Frontal cortex (tissue), 4 donors: Measurements from ENCODE around the gene MEGF11. TPM values are rescaled to one million over a fixed set of nuclear protein-coding genes. Genes with fewer than 3 reads are reported as not detected.

Source experiments
- DNase-seq, 2 donors: peaks; one replicate each; pipeline ENCODE4 v3.0.0; 2012; ENCODE audit warnings: low spot score in 2 of 2
- FAIRE-seq: peaks from 2 replicates; lab custom pipeline; 2012; peaks lifted over from hg19 to GRCh38; lab: Jason Lieb, UNC
- total RNA-seq: library from RNA; depleted of rRNA; stranded (reverse); fragments of >200 nt; gene quantifications from one replicate; pipeline ENCODE4 v1.2.3, GENCODE V29; 2014
- donor health status: control.
- donor health status: control.
- donor health status: control.

Gene MEGF11
- total RNA-seq, 1 donor from 2014 or later: 4.5 TPM

DNA sequence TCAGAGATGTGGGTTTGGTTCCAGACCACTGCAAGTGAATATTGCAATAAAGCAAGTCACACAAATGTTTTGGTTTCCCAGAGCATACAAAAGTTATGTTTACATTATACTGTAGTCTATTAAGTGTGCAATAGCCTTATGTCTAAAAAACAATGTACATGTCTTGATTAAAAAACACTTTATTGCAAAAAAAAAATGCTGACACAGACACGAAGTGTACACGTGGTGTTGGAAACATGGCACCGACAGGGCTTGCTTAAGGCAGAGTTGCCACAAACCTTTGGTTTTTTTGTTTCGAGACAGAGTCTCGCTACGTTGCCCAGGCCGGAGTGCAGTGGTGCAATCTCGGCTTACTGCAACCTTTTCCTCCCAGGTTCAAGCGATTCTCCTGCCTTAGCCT, 334.2 kb downstream of the MEGF11 start:
- DNase-seq: no peak
- FAIRE-seq: no peak

DNA sequence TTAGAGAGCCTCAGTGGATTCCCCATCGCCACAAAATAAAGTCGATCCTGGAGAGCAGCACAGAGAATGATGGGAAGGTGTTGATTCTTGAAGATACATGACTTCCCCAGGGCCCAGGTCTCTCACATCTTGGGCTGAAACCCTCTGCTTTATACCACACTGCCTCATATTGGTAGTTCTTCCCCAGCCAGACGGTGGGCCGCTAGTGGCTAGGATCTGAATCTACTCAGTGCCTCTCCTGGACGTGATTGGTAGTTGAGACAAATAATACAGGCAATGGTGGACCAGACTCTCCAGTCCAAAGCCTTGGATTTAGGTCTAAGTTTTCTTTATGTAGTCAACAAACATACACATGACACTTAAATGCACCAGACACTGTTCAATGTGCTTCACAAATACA, 334.6 kb downstream of the MEGF11 start:
- DNase-seq (no peak), FAIRE-seq (no peak)

DNA sequence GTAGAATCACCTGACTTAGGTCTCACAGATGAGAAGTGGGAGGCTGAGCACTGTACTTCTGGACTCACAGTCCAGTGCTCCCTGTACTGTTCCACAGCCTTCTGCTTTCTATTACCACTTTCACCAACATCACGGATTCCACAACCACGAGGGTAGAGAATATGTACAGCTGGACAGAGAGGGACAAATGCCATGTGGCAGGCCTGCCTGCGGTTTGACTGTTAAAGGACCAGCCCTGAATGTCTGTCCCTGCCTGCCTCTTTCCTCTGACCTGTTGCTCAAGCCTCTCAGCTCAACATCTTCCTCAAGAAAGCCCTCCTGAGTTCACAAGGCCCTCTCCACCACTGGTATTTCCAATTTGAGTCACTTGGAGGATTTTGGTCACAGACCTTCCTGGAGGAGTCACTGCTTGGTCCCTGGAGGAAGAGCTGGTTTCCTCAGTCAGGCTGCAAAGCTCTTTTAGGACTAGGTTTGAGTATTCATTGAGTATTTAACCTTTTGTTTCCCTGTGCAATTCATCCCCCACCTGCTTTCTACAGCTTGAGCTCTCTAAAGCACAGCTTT, 335.1 kb downstream of the MEGF11 start:
- no peak for FAIRE-seq
- DNase-seq: no peak

DNA sequence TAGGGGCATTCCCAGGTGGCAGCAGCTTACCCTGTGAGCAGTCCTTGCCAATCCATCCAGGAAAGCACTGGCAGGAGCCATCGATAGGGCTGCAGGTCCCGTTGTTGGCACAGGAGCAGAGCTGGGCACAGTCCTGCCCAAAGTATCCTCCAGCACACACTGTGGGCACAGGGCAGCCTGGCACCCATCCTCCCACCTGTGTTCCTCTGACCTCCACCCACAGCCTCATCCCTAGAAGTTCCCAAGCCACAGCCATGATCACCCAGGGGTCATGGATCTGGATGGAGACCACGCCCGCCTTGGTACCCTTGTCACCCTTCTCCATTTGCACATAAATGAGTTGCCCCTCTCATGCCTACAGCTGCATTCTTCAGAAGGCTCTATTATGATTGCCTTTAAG, 335.6 kb downstream of the MEGF11 start:
- no peak for FAIRE-seq
- no peak for DNase-seq

DNA sequence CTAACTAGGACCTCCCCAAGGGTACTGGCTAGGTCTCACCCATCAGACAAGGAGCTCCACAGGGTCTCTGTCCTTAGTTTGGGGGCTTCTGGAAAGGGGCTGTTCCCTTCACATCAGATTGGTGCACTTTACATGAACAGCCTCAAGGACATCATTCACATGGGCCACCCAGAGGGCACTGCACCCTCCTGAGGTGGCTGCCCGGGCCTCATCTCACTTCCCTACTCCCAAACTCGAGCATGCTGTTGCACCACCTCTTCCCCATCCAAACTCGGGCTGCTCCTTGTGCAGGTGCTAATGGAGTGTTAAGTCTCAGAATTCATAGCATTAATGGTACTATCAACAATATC, 336.2 kb downstream of the MEGF11 start:
- no peak for FAIRE-seq
- no peak for DNase-seq

DNA sequence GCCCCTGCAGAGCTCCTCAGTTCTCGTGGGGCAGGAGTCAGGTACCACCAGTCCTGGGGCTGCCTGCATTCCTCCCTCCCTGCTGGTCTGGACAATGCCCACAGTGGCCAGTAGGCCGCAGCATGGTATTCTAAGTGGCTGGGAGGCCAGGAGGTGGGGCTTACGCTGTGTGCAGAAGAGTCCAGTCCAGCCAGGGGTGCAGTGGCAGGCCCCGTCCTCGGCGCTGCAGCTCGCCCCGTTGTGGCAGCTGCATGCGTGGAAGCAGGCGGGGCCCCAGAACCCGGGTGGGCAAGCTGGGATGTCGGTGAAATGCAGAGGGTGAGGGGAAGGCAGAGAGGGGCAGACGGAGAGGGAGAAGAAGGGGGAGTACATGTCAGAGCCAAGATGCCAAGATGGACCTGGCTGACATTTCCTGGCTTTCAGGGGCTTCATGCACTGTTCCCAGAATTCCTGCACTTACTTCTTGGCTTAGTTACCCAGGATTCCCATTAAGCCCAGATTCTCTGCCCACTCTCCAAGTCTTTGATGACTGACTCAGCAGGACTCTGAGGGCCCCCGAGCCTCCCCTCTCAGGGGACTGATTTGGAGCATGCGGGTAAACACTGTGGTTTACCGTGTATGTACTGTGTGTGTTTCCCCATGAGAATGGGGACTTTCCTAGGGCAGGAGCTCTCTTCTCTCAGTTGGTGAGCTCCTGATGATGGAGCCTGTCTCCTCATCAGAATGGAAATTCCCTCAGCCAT, 336.7 kb downstream of the MEGF11 start:
- peak in 1 of 2 donors; percentile 74 for DNase-seq
- no peak for FAIRE-seq

DNA sequence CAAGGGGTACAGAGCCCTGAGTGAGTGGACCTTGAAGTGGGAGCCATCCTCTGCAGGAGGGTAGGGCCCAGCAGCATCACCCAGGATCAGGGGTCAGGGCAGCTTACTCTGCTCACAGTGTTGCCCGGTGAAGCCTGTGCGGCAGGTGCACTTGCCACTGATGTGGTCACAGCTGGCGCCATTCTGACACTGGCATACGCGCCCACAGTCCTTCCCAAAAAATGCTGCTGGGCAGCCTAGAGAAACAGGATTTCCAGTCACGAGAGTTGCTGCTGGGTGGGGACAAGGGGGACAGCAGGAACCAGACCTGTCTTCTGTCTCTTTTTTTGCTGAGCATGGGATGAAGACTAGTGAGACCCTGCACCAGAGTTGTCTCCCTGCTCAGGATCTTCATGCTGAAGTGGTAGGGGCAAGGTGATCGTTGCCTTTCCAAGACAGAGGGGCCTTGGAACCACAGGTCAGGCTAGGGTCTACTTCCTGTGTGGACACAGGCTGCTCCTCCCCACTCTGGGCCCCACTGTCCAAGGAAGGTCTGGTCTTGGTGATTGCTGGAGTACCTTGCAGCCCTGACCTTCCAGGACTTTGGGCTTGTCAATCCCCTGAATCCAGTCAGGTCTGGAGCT, 337.4 kb downstream of the MEGF11 start:
- FAIRE-seq (no peak), DNase-seq (no peak)

DNA sequence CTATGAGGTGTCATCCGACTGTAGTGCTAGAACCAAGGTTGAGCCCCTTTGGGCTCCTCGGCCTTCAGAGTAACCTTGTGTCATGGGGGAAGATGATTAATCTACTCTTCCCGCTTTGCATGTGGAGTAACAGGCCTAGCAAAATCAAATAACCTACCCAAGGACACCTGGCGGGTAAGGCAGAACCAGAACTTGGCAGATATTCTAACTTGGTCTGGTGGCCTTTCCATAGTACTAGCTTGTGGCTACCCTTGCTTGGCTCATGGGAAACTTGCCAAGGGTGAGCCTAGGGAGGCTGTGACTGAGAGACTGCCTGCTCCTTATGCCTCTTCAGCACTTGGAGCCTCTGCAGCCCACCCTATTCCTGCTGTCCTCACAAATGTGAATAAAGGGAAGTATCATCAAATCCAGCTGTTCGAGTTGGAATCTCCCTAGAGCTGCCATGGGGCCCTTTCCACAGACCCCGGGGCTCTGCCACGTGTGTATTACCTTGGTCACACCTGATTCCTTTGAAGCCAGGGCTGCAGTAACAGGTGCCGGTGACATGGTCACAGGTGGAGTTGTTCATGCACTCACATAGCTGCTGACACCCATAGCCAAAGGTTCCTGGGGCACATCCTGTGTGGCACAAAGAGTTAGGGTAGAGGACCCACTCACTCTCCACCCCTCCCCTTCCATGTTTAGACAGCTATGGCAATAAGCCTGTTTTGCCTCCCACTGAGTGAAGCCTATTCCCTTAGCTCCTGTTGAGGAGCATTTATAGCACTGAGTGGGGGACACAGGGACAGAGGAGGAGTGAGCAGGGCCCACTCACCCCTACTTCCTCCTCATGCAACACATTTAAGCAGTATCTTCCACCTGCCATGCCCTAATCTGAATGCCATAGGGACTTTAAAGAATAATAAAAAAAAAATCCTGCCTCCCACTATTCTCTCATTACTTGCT, 338.3 kb downstream of the MEGF11 start:
- FAIRE-seq (no peak), DNase-seq (no peak)

DNA sequence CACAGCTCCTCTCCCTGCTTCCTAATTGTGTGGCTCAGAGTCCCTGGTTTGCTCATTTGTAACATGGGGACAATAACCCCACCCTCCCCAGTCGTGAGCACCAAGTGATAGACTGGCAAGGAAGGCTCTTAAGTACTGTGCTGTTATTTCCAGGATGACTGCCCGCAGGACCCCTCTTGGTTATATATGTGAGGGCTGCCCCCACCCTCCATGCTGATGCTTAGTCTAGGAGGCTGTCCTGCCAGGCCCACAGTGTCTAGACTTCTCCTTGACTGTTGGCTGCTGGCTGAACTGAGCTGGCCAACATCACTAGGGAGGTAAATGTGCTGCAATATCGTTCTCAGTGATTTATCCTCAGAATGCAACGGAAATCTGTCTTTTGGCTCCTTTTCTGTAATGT, 339.2 kb downstream of the MEGF11 start:
- no peak for DNase-seq
- no peak for FAIRE-seq

DNA sequence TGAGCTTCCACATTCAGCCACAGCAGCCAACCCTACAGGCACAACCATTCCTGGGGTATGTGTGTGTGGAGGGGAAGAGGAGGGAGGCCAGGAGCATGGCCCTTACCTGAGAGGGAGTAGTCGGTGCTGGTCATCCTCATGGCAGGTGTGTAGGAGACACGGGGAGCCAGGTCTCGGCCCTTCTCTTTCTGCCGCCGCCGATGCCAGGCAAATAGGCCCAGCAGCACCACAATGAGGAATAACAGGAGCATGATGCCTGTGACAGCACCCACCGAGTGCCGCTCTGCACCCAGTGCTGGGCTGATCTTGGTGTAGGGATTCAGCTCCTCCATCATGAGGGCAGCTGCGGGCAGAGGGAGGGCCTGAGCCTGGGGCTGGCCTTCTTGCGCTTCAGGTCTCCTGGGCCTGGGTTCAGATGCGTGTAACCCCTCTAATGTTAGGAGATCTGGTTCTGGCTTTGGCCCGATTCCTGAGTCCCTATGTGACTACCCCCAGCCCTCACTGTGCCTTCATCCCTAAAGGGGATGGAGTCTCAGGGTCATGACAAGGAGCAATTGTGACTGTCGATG, 339.8 kb downstream of the MEGF11 start:
- no peak for FAIRE-seq

DNA sequence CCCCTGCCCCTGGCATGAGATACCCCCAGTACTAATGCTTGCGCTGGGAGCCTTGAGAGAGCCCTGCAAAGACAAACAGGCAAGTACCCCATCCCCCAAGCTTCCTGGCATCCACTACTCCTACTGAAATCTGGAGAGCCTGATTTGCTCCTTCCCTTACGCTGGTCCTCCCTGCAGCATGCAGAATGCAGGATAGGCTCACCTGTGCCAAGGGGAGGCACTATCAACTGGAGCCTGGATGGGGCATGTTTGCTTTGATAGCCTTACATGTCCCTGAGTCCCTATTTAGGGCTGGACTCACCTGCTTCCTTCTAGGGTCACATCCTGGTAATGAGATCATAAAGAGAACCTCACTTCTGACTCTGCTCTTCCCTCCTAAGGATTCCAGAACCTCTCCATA, 341.3 kb downstream of the MEGF11 start:
- no peak for DNase-seq
- no peak for FAIRE-seq

More for the DNA sequence above, 339.8 kb downstream of the MEGF11 start:
- no peak for DNase-seq

DNA sequence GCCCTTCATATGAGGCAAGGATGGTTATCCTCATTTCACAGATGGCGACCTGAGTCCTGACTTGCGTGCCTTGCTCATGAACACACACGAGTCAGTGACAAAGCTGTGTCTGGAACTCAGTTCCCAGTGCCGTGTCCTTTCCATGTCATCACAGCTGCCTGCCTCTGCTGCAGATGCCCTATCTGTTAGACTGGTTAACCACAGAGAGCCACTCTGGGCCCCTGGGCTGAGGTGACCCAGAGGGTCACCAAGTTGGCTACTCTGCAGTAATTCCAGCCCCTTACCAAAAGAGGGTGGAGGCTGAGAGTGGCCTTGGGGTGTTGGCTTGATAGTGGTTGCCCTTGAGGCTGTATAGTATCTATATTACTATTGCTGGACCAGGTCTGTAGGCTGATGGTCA, 343.2 kb downstream of the MEGF11 start:
- DNase-seq (no peak), FAIRE-seq (no peak)

DNA sequence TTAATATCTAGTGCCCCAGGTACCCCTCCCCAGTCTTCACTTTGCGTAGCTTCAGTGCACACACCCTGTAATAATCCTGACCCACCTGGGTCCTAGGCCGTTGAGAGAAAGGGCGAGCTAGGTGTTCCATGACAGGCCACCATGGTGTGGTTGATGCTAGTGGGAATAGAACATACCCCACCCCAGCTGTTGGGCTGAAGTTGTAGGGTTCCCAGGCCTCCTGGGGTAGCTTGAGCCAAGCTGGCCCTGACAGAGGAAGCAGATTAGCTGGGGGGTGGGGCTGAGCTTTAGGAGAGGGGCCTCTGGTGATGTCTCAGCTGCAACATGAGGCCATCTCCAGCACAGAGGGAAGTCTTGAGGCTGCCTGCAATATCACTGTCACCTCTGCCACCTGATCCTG, 343.7 kb downstream of the MEGF11 start:
- FAIRE-seq (no peak), DNase-seq (no peak)

DNA sequence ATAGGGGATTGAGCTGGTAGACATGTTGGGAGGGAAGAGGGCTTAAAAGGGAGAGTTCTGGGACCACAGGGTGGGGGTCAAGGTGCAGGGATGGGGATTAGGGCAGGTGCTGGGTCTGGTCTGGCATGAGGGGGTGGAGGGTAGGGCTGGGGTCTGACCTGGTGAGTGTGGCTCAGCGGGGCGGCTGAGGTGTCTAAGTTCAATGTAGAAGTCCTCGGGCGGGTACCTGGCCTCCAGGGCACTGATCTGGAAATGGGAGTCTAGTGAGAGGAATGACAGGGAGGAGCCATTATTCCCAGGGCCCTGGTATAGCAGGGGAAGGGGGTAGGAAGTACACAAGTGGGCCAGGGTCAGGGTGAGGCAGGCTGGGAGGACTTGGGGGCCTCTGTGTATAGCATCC, 344.7 kb downstream of the MEGF11 start:
- DNase-seq (no peak), FAIRE-seq (no peak)

DNA sequence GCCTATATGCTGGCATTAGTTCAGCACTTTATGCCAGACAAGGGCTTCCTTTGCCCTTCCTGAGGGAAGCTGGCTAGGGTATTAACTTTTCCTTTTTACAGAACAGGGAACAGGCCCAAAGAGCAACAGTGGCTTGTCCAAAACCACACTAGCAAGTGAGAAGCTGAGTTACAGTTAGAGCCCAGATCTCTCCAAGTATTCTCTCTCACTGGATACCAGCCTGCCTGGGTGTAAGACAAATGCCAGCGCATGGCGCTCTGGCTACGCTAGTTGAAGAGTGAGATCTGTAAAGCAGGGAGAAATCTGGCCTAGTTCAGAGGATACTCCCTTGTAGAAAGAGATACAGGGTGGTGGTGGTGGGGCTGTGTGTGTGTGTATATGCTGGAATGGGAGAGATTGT, 345.9 kb downstream of the MEGF11 start:
- no peak for FAIRE-seq
- no peak for DNase-seq

DNA sequence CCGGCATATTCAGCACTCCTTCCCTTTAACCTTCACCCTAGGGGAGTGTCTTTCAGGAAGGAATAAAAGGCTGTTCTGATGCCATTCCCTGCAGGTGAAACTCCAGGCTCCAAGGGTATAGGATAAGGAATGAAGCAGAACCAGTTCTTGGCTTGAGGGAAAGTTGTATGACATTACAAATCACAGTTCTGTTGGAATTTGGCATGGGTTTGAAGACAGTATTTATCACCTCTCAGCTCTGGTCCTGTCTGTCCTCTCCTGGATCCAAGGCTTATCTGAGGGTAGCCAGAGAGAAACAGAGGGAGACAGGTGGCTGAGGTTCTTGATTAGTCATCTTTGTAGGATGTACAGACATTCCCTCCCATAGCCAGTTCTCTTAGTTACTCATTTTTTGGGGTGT, 347.2 kb downstream of the MEGF11 start:
- no peak for DNase-seq
- FAIRE-seq: no peak

DNA sequence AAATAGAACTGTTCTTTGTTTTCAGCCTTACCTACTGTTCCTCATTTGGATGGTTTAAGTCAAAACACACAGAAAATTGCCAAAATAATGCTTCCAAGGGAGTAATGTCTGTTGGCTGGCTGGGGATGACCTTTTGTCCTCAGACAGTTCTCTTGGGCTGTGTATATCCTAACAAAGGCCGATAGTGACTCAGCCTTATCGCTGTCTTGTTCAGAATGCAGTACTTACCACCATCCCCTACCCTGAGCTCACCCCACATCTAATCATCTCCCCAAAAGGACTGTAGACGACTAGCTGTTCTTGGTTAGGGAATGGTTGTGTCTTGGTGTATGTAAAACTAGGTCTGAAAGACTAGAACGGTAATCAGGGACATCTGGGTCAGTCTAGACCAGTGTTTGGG, 349.2 kb downstream of the MEGF11 start:
- no peak for DNase-seq
- no peak for FAIRE-seq

DNA sequence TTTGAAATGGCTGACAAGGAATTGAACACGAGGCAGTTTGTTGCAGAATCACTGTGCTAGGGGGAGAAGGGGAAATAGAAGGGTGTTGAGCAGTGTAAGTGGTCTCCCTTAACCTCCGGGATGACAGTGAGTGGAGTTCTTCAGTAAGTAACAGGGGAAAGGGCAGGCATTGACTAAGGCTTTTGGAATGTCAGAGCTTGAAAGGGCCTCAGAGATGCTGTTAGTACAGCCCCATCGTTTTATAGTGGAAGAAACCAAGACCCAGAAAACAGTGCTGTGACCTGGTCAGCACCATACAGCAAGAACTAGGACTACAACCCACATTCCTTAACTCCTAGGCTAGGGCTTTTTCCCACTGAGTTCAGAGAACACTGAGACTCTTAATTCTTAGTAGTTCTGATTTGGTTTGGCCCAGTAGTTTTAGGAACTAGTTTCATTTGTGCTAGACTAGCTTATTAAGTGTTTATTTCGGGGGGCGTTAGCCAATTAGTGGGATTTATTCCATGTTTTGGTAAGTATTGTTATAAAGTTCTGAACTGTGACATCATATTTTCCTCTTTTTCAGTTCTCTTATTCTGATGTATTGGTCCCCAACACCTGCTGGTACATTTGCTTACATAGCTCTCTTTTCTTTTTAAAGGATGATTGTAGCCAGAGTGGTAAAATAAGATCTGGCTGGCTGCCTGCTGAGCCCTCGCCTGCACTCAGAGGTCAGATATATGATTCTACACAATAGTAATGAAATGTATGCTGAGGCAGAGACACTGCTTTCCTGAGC, 350.1 kb downstream of the MEGF11 start:
- no peak for DNase-seq

DNA sequence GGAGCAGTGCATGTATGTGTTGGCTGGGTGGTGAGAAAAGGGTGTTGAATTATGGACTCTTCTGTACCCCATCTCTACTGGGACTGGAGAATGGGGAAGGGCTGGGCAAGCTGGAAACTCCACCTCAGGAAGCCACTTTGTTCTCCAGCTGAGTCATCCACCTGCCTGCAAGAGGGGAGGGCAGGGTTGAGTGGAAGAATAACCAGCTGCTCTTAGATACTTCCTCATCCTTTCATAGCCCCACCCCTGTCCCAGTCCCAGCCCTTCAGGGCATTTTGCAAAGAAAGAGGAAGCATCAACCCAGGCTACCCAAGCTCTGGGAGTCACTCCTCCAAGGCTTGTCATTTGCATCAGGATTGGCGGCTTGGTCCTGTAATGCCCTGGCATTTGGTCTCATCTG, 351.2 kb downstream of the MEGF11 start:
- DNase-seq (no peak), FAIRE-seq (no peak)

More for the DNA sequence above, 350.1 kb downstream of the MEGF11 start:
- no peak for FAIRE-seq
